Activated CD8-positive, alpha-beta T cell treated with anti-CD3 and anti-CD28 coated beads for 36 hours (primary cell): Measurements from ENCODE around the gene NKIRAS2. TPM values are rescaled to one million over a fixed set of nuclear protein-coding genes. Genes with fewer than 3 reads are reported as not detected.

Source experiments
- ATAC-seq: fragments of 200-7000 bp; cut with Tn5 transposase; one replicate; pipeline ENCODE4 v1.10.0; 2021; ENCODE audit warnings: mild to moderate bottlenecking, moderate library complexity
- CTCF ChIA-PET: fragments of 350-600 bp; sonication (Branson Sonifier 250); formaldehyde crosslinking; loops from one replicate; lab custom pipeline; 2021; ENCODE audit warnings: antibody characterized with exemption; lab: Charles Lee
- POLR2A ChIA-PET: fragments of 350-600 bp; sonication (Branson Sonifier 250); formaldehyde crosslinking; loops from one replicate; lab custom pipeline; 2021; ENCODE audit warnings: antibody characterized with exemption; lab: Charles Lee
- DNase-seq: peaks from one replicate; pipeline ENCODE4 v3.0.0-alpha.2; 2020
- H3K27ac Mint-ChIP-seq: one replicate; pipeline ENCODE4 v1.8.0; 2021; ENCODE audit warnings: mild to moderate bottlenecking, mixed read lengths
- H3K27me3 Mint-ChIP-seq: one replicate; pipeline ENCODE4 v1.8.0; 2021; ENCODE audit warnings: mixed read lengths
- H3K36me3 Mint-ChIP-seq: one replicate; pipeline ENCODE4 v1.8.0; 2021; ENCODE audit warnings: low read depth, mixed read lengths
- H3K4me1 Mint-ChIP-seq: one replicate; pipeline ENCODE4 v1.8.0; 2021; ENCODE audit warnings: low read depth, mixed read lengths
- H3K4me3 Mint-ChIP-seq: one replicate; pipeline ENCODE4 v1.8.0; 2021; ENCODE audit warnings: mild to moderate bottlenecking, moderate library complexity, mixed read lengths
- H3K9me3 Mint-ChIP-seq: one replicate; pipeline ENCODE4 v1.8.0; 2021; ENCODE audit warnings: mixed read lengths
- CTCF ChIP-seq: fragments of 200-600 bp; IDR thresholded peaks from one replicate; pipeline ENCODE4 v1.8.0; 2022; ENCODE audit warnings: antibody characterized with exemption, mild to moderate bottlenecking
- intact Hi-C: fragments of 100-400 bp; cut with micrococcal nuclease; formaldehyde crosslinking; loops from one replicate; pipeline ENCODE4 v1.10.0; 2022
- total RNA-seq, 2 experiments: library from RNA; stranded (reverse); gene quantifications; one replicate each; pipeline ENCODE4 v1.2.3, GENCODE V29; 2021

NKIRAS2 gene
- total RNA-seq, 2 experiments from 2014 or later = 13.8 to 15.0 TPM

GRCh38 chr17:42026857-42027589, 7.1 kb downstream of the NKIRAS2 start:
- DNase-seq (no peak), ATAC-seq (no peak)
- Mint-ChIP-seq H3K27me3 (peaks cover 5% of the 10 kb centered on the region), H3K36me3 (peaks cover 11% of the 10 kb centered on the region), H3K9me3 (no peaks in the 10 kb centered on the region), H3K27ac (no peak overlapping the region), H3K4me1 (peaks cover 14% of the 10 kb centered on the region), H3K4me3 (no peak overlapping the region)
- ChIA-PET POLR2A (interaction anchor here (0.6 to 1.4 kb wide), 4 partner anchors 85 to 124 kb away, joined by 3 to 5 read pairs (median 4); partner anchors contain the start of gene KAT2A), CTCF (interaction anchor here (0.8 to 5.5 kb wide), 8 partner anchors 9 to 116 kb away, joined by 3 to 65 read pairs (median 13); partner anchors contain the start of genes DHX58, DNAJC7 and KAT2A)
- TF ChIP-seq CTCF = no peak
- intact Hi-C loops = no loop called here

- ATAC-seq = no peak
- ChIA-PET CTCF (interaction anchor here (0.8 to 5.5 kb wide), 5 partner anchors 74 to 116 kb away, joined by 3 to 65 read pairs (median 3); partner anchors contain the start of gene DHX58), POLR2A (interaction anchor here (0.9 to 1.3 kb wide), 2 partner anchors 84 to 86 kb away, joined by 3 read pairs; no protein-coding TSS in a partner anchor)
- intact Hi-C loops = no loop called here
- TF ChIP-seq CTCF = no peak
- Mint-ChIP-seq H3K27ac (no peak overlapping the region), H3K27me3 (peaks cover 5% of the 10 kb centered on the region), H3K36me3 (peaks cover 11% of the 10 kb centered on the region), H3K4me1 (peaks cover 12% of the 10 kb centered on the region), H3K9me3 (no peaks in the 10 kb centered on the region), H3K4me3 (no peak overlapping the region)
- no peak for DNase-seq
These were observed 7.7 kb downstream of the NKIRAS2 start for GRCh38 chr17:42027590-42027889.

GRCh38 chr17:42027961-42028790, 8.3 kb downstream of the NKIRAS2 start:
- no peaks in the 10 kb centered on the region for H3K9me3 Mint-ChIP-seq
- H3K27me3 Mint-ChIP-seq = peaks cover 5% of the 10 kb centered on the region
- no peak for ATAC-seq
- ChIA-PET CTCF (interaction anchor here (1.0 to 5.5 kb wide), 4 partner anchors 8 to 115 kb away, joined by 3 to 65 read pairs (median 4); partner anchors contain the start of gene NKIRAS2), POLR2A (interaction anchor here (0.6 to 1.3 kb wide), 2 partner anchors 16 to 84 kb away, joined by 3 read pairs; no protein-coding TSS in a partner anchor)
- no peak overlapping the region for H3K27ac Mint-ChIP-seq
- intact Hi-C loops = no loop called here
- H3K4me1 Mint-ChIP-seq = peaks cover 12% of the 10 kb centered on the region
- H3K4me3 Mint-ChIP-seq = no peak overlapping the region
- H3K36me3 Mint-ChIP-seq = peaks cover 11% of the 10 kb centered on the region
- TF ChIP-seq CTCF = no peak
- DNase-seq = no peak

- TF ChIP-seq CTCF = no peak
- Mint-ChIP-seq H3K9me3 (no peaks in the 10 kb centered on the region), H3K36me3 (peaks cover 7% of the 10 kb centered on the region), H3K4me1 (peaks cover 13% of the 10 kb centered on the region), H3K27ac (no peak overlapping the region), H3K4me3 (no peak overlapping the region), H3K27me3 (peaks cover 5% of the 10 kb centered on the region)
- DNase-seq (no peak), ATAC-seq (no peak)
- intact Hi-C loops = no loop called here
- ChIA-PET POLR2A (no interaction called here), CTCF (interaction anchor here (1.0 to 1.4 kb wide), 2 partner anchors 9 to 38 kb away, joined by 3 to 5 read pairs; partner anchors contain the start of gene NKIRAS2)
These were observed 8.9 kb downstream of the NKIRAS2 start for GRCh38 chr17:42028791-42029127.
